Cortex of kidney (tissue), 1 donor: ENCODE measurements around the gene LPIN1.

Source experiments
- DNase-seq: peaks from one replicate; lab custom pipeline; 2025; lab: John Stamatoyannopoulos, UW

LPIN1 gene

GRCh38 chr2:11784747-11785610 is 38.5 kb downstream of the LPIN1 start:
- no peak for DNase-seq

- no peak for DNase-seq
These were observed 39.1 kb downstream of the LPIN1 start for GRCh38 chr2:11785611-11785940.

- no peak for DNase-seq
These were observed 39.8 kb downstream of the LPIN1 start for GRCh38 chr2:11786191-11786590.

GRCh38 chr2:11786592-11786991 is 40.2 kb downstream of the LPIN1 start:
- no peak for DNase-seq

GRCh38 chr2:11787991-11788390 is 41.6 kb downstream of the LPIN1 start:
- DNase-seq: no peak

- no peak for DNase-seq
These were observed 42.2 kb downstream of the LPIN1 start for GRCh38 chr2:11788461-11789124.

GRCh38 chr2:11789243-11789642 is 42.8 kb downstream of the LPIN1 start:
- DNase-seq: no peak

GRCh38 chr2:11790228-11790627 is 43.8 kb downstream of the LPIN1 start:
- DNase-seq: no peak

GRCh38 chr2:11795590-11795989 is 49.2 kb downstream of the LPIN1 start:
- no peak for DNase-seq

GRCh38 chr2:11796190-11797171 is 50.0 kb downstream of the LPIN1 start:
- DNase-seq: no peak

- DNase-seq: no peak
These were observed 51.4 kb downstream of the LPIN1 start for GRCh38 chr2:11797846-11798245.

- no peak for DNase-seq
These were observed 52.4 kb downstream of the LPIN1 start for GRCh38 chr2:11798701-11799435.

- no peak for DNase-seq
These were observed 53.4 kb downstream of the LPIN1 start for GRCh38 chr2:11799826-11800225.

- DNase-seq: no peak
These were observed 56.4 kb downstream of the LPIN1 start for GRCh38 chr2:11802782-11803191.

GRCh38 chr2:11805024-11805423 is 58.6 kb downstream of the LPIN1 start:
- no peak for DNase-seq

- DNase-seq: no peak
These were observed 59.5 kb downstream of the LPIN1 start for GRCh38 chr2:11805920-11806319.

GRCh38 chr2:11807156-11808015 is 61.0 kb downstream of the LPIN1 start:
- no peak for DNase-seq

GRCh38 chr2:11808016-11808400 is 61.6 kb downstream of the LPIN1 start:
- no peak for DNase-seq

GRCh38 chr2:11809586-11810236 is 63.3 kb downstream of the LPIN1 start:
- no peak for DNase-seq
